H1 (cell line): Measurements from ENCODE around the gene FAM228A. TPM values are rescaled to one million over a fixed set of nuclear protein-coding genes. Genes with fewer than 3 reads are reported as not detected.

Source experiments
- CTCF ChIA-PET: fragments of 300-600 bp; sonication (Branson Sonifier 250); formaldehyde crosslinking; loops from one replicate; lab custom pipeline; 2021; ENCODE audit not compliant: partially characterized antibody; lab: Charles Lee
- POLR2A ChIA-PET: fragments of 300-600 bp; sonication (Branson Sonifier 250); formaldehyde crosslinking; loops from one replicate; lab custom pipeline; 2021; ENCODE audit warnings: inconsistent platforms; ENCODE audit not compliant: partially characterized antibody; lab: Charles Lee
- DNase-seq, 2 experiments: peaks; one replicate each; pipeline versions ENCODE4 v3.0.0 to v3.0.0-alpha.2; 2010 to 2022; ENCODE audit warnings: low spot score in 2 of 2, low read depth in 1 of 2, mixed read lengths in 1 of 2
- FAIRE-seq: peaks from 2 replicates; lab custom pipeline; 2011; peaks lifted over from hg19 to GRCh38; lab: Jason Lieb, UNC
- H2AFZ ChIP-seq: 2 replicates; pipeline ENCODE4 v1.8.1; 2012; ENCODE audit warnings: low read length, inconsistent platforms
- H2AK5ac ChIP-seq: 2 replicates; pipeline ENCODE4 v1.6.1; 2013; ENCODE audit warnings: low read depth, low read length
- H2BK120ac ChIP-seq: replicated peaks from 2 replicates; pipeline ENCODE3; 2013; ENCODE audit warnings: low read depth, low read length, inconsistent platforms
- H2BK12ac ChIP-seq: 2 replicates; pipeline ENCODE4 v1.6.1; 2013; ENCODE audit warnings: low read depth, low read length
- H2BK15ac ChIP-seq: 2 replicates; pipeline ENCODE4 v1.6.1; 2013; ENCODE audit warnings: low read length
- H2BK20ac ChIP-seq: 2 replicates; pipeline ENCODE4 v1.6.1; 2013; ENCODE audit warnings: low read length
- H2BK5ac ChIP-seq: 2 replicates; pipeline ENCODE4 v1.6.1; 2013; ENCODE audit warnings: low read depth, low read length
- H3K14ac ChIP-seq: 2 replicates; pipeline ENCODE4 v1.6.1; 2013; ENCODE audit warnings: inconsistent platforms; ENCODE audit not compliant: insufficient read length
- H3K18ac ChIP-seq: 2 replicates; pipeline ENCODE4 v1.6.1; 2013; ENCODE audit warnings: low read length; ENCODE audit errors: extremely low read depth
- H3K23ac ChIP-seq: 2 replicates; pipeline ENCODE4 v1.6.1; 2013; ENCODE audit warnings: inconsistent platforms; ENCODE audit not compliant: insufficient read length
- H3K23me2 ChIP-seq: 2 replicates; pipeline ENCODE4 v1.6.1; 2013; ENCODE audit warnings: low read depth, low read length
- H3K27ac ChIP-seq: 2 replicates; pipeline ENCODE4 v1.6.1; 2011; ENCODE audit warnings: low read depth, low read length, inconsistent platforms
- H3K27me3 ChIP-seq, 4 experiments: replicated peaks in 1 of 4; 1 replicate in 1 of 4; 2 replicates in 3 of 4; pipeline versions ENCODE4 v1.6.1 to v1.8.1; 2011 to 2013; ENCODE audit warnings: low read length in 3 of 4, mild to moderate bottlenecking in 3 of 4, inconsistent platforms in 2 of 4, mixed read lengths in 2 of 4, moderate library complexity in 1 of 4; ENCODE audit not compliant: control insufficient read depth in 3 of 4, insufficient read depth in 3 of 4; ENCODE audit errors: extremely low read depth in 1 of 4
- H3K36me3 ChIP-seq, 4 experiments: 2 replicates each; pipeline versions ENCODE4 v1.6.1 to v1.8.1; 2011 to 2013; ENCODE audit warnings: mild to moderate bottlenecking in 4 of 4, low read length in 3 of 4, moderate library complexity in 2 of 4, control low read depth in 1 of 4, inconsistent platforms in 1 of 4; ENCODE audit not compliant: insufficient read depth in 4 of 4, control insufficient read depth in 2 of 4
- H3K4ac ChIP-seq: replicated peaks from 2 replicates; pipeline ENCODE3; 2013; ENCODE audit warnings: low read length, low read depth, mixed read lengths, inconsistent platforms; ENCODE audit not compliant: insufficient read length
- H3K4me1 ChIP-seq, 4 experiments: replicated peaks in 1 of 4; 1 replicate in 1 of 4; 2 replicates in 3 of 4; pipeline versions ENCODE4 v1.6.1 to v1.8.1; 2011 to 2013; ENCODE audit warnings: low read length in 3 of 4, inconsistent platforms in 2 of 4, mixed read lengths in 1 of 4; ENCODE audit not compliant: insufficient read depth in 4 of 4, control insufficient read depth in 3 of 4
- H3K4me2 ChIP-seq, 2 experiments: 2 replicates each; pipeline versions ENCODE4 v1.6.1 to v1.8.1; 2011 to 2013; ENCODE audit warnings: low read depth in 2 of 2, low read length in 2 of 2, control low read depth in 1 of 2, inconsistent platforms in 1 of 2, mild to moderate bottlenecking in 1 of 2; ENCODE audit not compliant: insufficient read depth in 1 of 2
- H3K4me3 ChIP-seq, 4 experiments: fragments of 200-600, 300-600 bp in 1 of 4; sonication (generic), shearing (Covaris generic), sonication (Bioruptor Twin) in 1 of 4; 2 replicates each; pipeline versions ENCODE4 v1.5.1 to v1.8.1; 2011 to 2016; ENCODE audit warnings: low read length in 4 of 4, low read depth in 3 of 4, control low read depth in 2 of 4, inconsistent platforms in 2 of 4, mild to moderate bottlenecking in 2 of 4, mixed read lengths in 1 of 4, moderate library complexity in 1 of 4; ENCODE audit not compliant: insufficient read depth in 2 of 4; ENCODE audit errors: extremely low read depth in 1 of 4
- H3K56ac ChIP-seq: replicated peaks from 2 replicates; pipeline ENCODE3; 2013; ENCODE audit warnings: low read depth, mild to moderate bottlenecking, mixed read lengths, low read length, inconsistent platforms; ENCODE audit not compliant: insufficient read length
- H3K79me1 ChIP-seq: 2 replicates; pipeline ENCODE4 v1.6.1; 2013; ENCODE audit warnings: low read depth, low read length, control low read depth
- H3K79me2 ChIP-seq, 2 experiments: 2 replicates each; pipeline versions ENCODE4 v1.6.1 to v1.8.1; 2012 to 2013; ENCODE audit warnings: low read length in 2 of 2, mild to moderate bottlenecking in 2 of 2, inconsistent platforms in 1 of 2; ENCODE audit not compliant: insufficient read depth in 2 of 2, control insufficient read depth in 1 of 2
- H3K9ac ChIP-seq, 4 experiments: replicated peaks in 1 of 4; 1 replicate in 1 of 4; 2 replicates in 3 of 4; pipeline versions ENCODE4 v1.6.1 to v1.8.1; 2011 to 2013; ENCODE audit warnings: low read depth in 3 of 4, low read length in 3 of 4, control low read depth in 2 of 4, mild to moderate bottlenecking in 2 of 4, moderate library complexity in 2 of 4, inconsistent platforms in 1 of 4; ENCODE audit errors: extremely low read depth in 1 of 4
- H3K9me3 ChIP-seq, 2 experiments: 2 replicates each; pipeline versions ENCODE4 v1.6.1 to v1.8.1; 2012 to 2013; ENCODE audit warnings: mild to moderate bottlenecking in 2 of 2, moderate library complexity in 2 of 2, control low read depth in 1 of 2, inconsistent platforms in 1 of 2, low read depth in 1 of 2, low read length in 1 of 2, mixed read lengths in 1 of 2; ENCODE audit not compliant: insufficient read depth in 2 of 2
- H4K20me1 ChIP-seq, 2 experiments: replicated peaks in 1 of 2; 2 replicates each; pipeline versions ENCODE3 to v1.8.1; 2011 to 2013; ENCODE audit warnings: inconsistent platforms in 2 of 2, low read length in 2 of 2, mild to moderate bottlenecking in 1 of 2; ENCODE audit not compliant: insufficient read depth in 2 of 2, control insufficient read depth in 1 of 2
- H4K5ac ChIP-seq: 2 replicates; pipeline ENCODE4 v1.6.1; 2013; ENCODE audit warnings: low read length, low read depth, mixed read lengths, inconsistent platforms; ENCODE audit not compliant: insufficient read length
- H4K8ac ChIP-seq: 2 replicates; pipeline ENCODE4 v1.8.0; 2013; ENCODE audit warnings: mild to moderate bottlenecking, moderate library complexity, low read length, inconsistent platforms; ENCODE audit not compliant: insufficient read depth; ENCODE audit errors: extremely low read depth
- H4K91ac ChIP-seq: replicated peaks from 2 replicates; pipeline ENCODE3; 2013; ENCODE audit warnings: low read length, mixed read lengths, inconsistent platforms; ENCODE audit not compliant: insufficient read length
- CTBP2 ChIP-seq: IDR thresholded peaks from 2 replicates; pipeline ENCODE4 v1.7.0; 2011; ENCODE audit warnings: borderline replicate concordance, mild to moderate bottlenecking, moderate library complexity, mixed read lengths, low read length; ENCODE audit not compliant: insufficient read depth, insufficient read length
- EP300 ChIP-seq, 2 experiments: IDR thresholded peaks; 1 replicate in 1 of 2; 2 replicates in 1 of 2; pipeline ENCODE4 v1.6.1; 2011 to 2012; ENCODE audit warnings: low read depth in 2 of 2, low read length in 2 of 2, mild to moderate bottlenecking in 2 of 2, borderline replicate concordance in 1 of 2, inconsistent platforms in 1 of 2, moderate library complexity in 1 of 2
- JUND ChIP-seq: IDR thresholded peaks from 2 replicates; pipeline ENCODE4 v1.6.1; 2011; ENCODE audit warnings: mild to moderate bottlenecking, improper control_type of control experiment, low read length
- TAF1 ChIP-seq: IDR thresholded peaks from 2 replicates; pipeline ENCODE4 v1.6.1; 2011; ENCODE audit warnings: mild to moderate bottlenecking, low read depth, low read length
- TEAD4 ChIP-seq: IDR thresholded peaks from 2 replicates; pipeline ENCODE4 v1.6.1; 2012; ENCODE audit warnings: low read depth, low read length, inconsistent platforms, mixed read lengths
- polyA plus RNA-seq, 7 experiments: library from polyadenylated mRNA; depleted of rRNA in 3 of 7; stranded (reverse) in 5 of 7; unstranded in 2 of 7; fragments of >200 nt in 5 of 7; fragments of 200-250 nt in 2 of 7; gene quantifications; 1 replicate in 5 of 7; 2 replicates in 1 of 7; 4 replicates in 1 of 7; pipeline versions ENCODE4 v1.2.1 to v1.2.3, GENCODE V29; 2011 to 2013; ENCODE audit warnings: missing spikeins in 2 of 7, mixed read lengths in 2 of 7
- total RNA-seq: library from RNA; stranded (reverse); fragmentation: NEBNext Ultra II Directional; extraction: Animal tissue kit (Norgen Biotek cat#: 25700); gene quantifications from 2 replicates; pipeline ENCODE4 v1.2.1, GENCODE V29; 2021
- TF ChIP-seq, protein P1 (sequence below): IDR thresholded peaks from 2 replicates; pipeline ENCODE4 v1.6.1; 2011; ENCODE audit warnings: low read length, improper control_type of control experiment

FAM228A gene
- total and polyA plus RNA-seq, 2 of the 8 experiments (the other 6 are each of a cell fraction or from before 2014, with no cell fraction given) = not detected

DNA sequence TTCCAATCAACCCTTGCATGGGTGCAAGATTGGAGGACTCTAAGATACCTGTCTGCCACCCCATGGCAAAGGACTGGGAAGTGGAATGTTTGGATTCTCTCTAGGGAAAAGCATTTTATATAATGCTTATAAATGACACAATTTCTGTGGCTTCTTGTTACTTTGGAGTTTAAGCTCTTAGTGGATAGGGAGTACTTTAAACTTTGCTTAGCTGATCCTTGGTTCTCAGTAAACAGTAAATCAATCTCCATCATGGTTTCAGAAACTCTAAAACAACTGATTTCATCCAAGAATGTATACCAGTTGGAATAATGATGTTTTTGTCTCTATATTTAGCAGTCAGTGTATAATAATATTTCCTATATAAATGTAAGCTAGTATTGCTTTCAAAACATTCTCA lies 14.1 kb upstream of the FAM228A start:
- TF ChIP-seq, protein P1, sequence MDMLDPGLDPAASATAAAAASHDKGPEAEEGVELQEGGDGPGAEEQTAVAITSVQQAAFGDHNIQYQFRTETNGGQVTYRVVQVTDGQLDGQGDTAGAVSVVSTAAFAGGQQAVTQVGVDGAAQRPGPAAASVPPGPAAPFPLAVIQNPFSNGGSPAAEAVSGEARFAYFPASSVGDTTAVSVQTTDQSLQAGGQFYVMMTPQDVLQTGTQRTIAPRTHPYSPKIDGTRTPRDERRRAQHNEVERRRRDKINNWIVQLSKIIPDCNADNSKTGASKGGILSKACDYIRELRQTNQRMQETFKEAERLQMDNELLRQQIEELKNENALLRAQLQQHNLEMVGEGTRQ = no peak
- TF ChIP-seq CTBP2 (no peak), EP300 (IDR thresholded peaks at IDR 0.05; ENCODE audit: borderline replicate concordance in 1 of 2, low read depth in 2 of 2, low read length in 2 of 2) (no peak), JUND (no peak), TEAD4 (no peak), TAF1 (no peak)
- Histone ChIP-seq H3K14ac (no peak overlapping the region), H2AK5ac (no peak overlapping the region), H3K4me1 (no peaks in the 10 kb centered on the region; a peak in 1 of 7 replicates), H3K18ac (no peak overlapping the region), H3K79me2 (no peaks in the 10 kb centered on the region), H3K79me1 (no peaks in the 10 kb centered on the region), H3K4me2 (no peak overlapping the region), H4K20me1 (no peaks in the 10 kb centered on the region), H3K9ac (no peak overlapping the region), H3K23ac (no peak overlapping the region), H3K36me3 (no peaks in the 10 kb centered on the region), H4K91ac (no peak overlapping the region), H4K8ac (no peak overlapping the region), H3K4me3 (no peak overlapping the region), H3K23me2 (no peaks in the 10 kb centered on the region), H3K56ac (no peak overlapping the region), H3K9me3 (no peaks in the 10 kb centered on the region), H2BK15ac (no peak overlapping the region), H4K5ac (no peak overlapping the region), H3K27ac (no peak overlapping the region), H3K27me3 (no peaks in the 10 kb centered on the region), H2BK12ac (no peak overlapping the region), H2BK5ac (no peak overlapping the region), H3K4ac (no peak overlapping the region), H2BK120ac (no peak overlapping the region), H2BK20ac (no peak overlapping the region), H2AFZ (no peak overlapping the region)
- CTCF ChIA-PET = interaction anchor here (0.6 to 3.1 kb wide), 6 partner anchors 10 to 311 kb away, joined by 3 to 16 read pairs (median 4); partner anchors contain the start of gene TP53I3
- FAIRE-seq (no peak), DNase-seq (no peak)
- POLR2A ChIA-PET = interaction anchor here (0.9 to 1.3 kb wide), 2 partner anchors 77 to 82 kb away, joined by 3 read pairs; no protein-coding TSS in a partner anchor
